HepG2 (cell line): Measurements from ENCODE around the gene MYH10.

ENCODE experiments used
- FOSL1 ChIP-seq: sonication (generic); formaldehyde crosslinking; IDR thresholded peaks from 2 replicates; pipeline ENCODE4 v1.9.0; 2021; ENCODE audit warnings: missing genetic modification reagents, borderline replicate concordance
- KLF12 ChIP-seq: sonication (generic); formaldehyde crosslinking; IDR thresholded peaks from 2 replicates; pipeline ENCODE4 v1.4.0; 2020; ENCODE audit warnings: missing genetic modification reagents, borderline replicate concordance
- PCBP2 ChIP-seq: fragments of 200-400 bp; formaldehyde crosslinking; optimal IDR thresholded peaks from 2 replicates; pipeline ENCODE3; 2018; ENCODE audit warnings: low read length, low read depth; ENCODE audit not compliant: poor library complexity, severe bottlenecking
- POLR2A ChIP-seq, 2 experiments: IDR thresholded peaks; 2 replicates each; pipeline ENCODE4 v1.6.1; 2011; ENCODE audit warnings: low read depth in 2 of 2, low read length in 2 of 2, mild to moderate bottlenecking in 1 of 2, moderate library complexity in 1 of 2; ENCODE audit not compliant: insufficient read depth in 1 of 2
- ZC3H13 ChIP-seq: sonication (generic); formaldehyde crosslinking; IDR thresholded peaks from 2 replicates; pipeline ENCODE4 v1.8.1; 2023; ENCODE audit warnings: mild to moderate bottlenecking, missing genetic modification reagents, moderate library complexity
- ZFP36 ChIP-seq: fragments of 150-350 bp; IDR thresholded peaks from 2 replicates; pipeline ENCODE4 v1.6.1; 2018; ENCODE audit warnings: borderline replicate concordance, low read length, low read depth; ENCODE audit not compliant: partially characterized antibody
- TF ChIP-seq, protein P1 (sequence below): sonication (generic); formaldehyde crosslinking; IDR thresholded peaks from 2 replicates; pipeline ENCODE4 v1.9.0; 2021; ENCODE audit warnings: mild to moderate bottlenecking, missing genetic modification reagents

DNA sequence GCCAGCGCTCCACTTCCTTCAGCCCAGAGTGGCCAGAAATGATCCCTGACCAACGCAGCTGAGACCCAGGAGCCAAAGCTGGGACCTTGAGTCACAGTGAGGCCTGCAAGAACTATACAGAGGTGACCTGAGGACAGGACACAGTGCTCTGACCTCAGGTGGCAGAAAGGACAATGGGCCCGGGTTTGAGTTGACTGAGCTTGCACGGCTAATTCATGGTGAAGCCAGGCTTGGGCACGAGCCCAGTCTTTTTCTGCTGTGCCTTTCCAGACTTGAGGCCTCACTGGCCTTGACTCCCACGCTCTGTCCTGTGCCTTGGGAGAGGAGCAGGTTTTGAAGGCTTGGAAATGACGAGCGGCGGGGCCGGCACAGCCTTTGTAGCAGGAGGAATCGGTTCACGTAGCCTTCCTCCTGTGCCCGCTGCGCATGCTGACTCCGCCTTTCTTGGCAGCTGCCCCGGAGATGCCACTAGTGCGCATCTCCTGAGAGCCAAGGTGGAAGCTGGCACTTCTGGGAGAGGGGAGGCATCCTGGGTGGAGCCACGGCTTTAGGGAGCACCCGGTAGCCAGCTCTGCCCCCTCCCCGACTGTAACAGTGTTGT lies 160.0 kb downstream of the MYH10 start:
- TF ChIP-seq, protein P1, sequence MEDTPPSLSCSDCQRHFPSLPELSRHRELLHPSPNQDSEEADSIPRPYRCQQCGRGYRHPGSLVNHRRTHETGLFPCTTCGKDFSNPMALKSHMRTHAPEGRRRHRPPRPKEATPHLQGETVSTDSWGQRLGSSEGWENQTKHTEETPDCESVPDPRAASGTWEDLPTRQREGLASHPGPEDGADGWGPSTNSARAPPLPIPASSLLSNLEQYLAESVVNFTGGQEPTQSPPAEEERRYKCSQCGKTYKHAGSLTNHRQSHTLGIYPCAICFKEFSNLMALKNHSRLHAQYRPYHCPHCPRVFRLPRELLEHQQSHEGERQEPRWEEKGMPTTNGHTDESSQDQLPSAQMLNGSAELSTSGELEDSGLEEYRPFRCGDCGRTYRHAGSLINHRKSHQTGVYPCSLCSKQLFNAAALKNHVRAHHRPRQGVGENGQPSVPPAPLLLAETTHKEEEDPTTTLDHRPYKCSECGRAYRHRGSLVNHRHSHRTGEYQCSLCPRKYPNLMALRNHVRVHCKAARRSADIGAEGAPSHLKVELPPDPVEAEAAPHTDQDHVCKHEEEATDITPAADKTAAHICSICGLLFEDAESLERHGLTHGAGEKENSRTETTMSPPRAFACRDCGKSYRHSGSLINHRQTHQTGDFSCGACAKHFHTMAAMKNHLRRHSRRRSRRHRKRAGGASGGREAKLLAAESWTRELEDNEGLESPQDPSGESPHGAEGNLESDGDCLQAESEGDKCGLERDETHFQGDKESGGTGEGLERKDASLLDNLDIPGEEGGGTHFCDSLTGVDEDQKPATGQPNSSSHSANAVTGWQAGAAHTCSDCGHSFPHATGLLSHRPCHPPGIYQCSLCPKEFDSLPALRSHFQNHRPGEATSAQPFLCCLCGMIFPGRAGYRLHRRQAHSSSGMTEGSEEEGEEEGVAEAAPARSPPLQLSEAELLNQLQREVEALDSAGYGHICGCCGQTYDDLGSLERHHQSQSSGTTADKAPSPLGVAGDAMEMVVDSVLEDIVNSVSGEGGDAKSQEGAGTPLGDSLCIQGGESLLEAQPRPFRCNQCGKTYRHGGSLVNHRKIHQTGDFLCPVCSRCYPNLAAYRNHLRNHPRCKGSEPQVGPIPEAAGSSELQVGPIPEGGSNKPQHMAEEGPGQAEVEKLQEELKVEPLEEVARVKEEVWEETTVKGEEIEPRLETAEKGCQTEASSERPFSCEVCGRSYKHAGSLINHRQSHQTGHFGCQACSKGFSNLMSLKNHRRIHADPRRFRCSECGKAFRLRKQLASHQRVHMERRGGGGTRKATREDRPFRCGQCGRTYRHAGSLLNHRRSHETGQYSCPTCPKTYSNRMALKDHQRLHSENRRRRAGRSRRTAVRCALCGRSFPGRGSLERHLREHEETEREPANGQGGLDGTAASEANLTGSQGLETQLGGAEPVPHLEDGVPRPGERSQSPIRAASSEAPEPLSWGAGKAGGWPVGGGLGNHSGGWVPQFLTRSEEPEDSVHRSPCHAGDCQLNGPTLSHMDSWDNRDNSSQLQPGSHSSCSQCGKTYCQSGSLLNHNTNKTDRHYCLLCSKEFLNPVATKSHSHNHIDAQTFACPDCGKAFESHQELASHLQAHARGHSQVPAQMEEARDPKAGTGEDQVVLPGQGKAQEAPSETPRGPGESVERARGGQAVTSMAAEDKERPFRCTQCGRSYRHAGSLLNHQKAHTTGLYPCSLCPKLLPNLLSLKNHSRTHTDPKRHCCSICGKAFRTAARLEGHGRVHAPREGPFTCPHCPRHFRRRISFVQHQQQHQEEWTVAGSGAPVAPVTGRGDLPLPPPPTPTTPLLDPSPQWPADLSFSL (CRISPR knock-in tag) = no peak
- no peak for TF ChIP-seq KLF12 (CRISPR knock-in tag)
- no peak for TF ChIP-seq FOSL1 (CRISPR knock-in tag)
- no peak for TF ChIP-seq ZC3H13 (CRISPR knock-in tag)
- TF ChIP-seq POLR2A (IDR thresholded peaks at IDR 0.05; ENCODE audit: insufficient read depth in 1 of 2, low read depth in 2 of 2, low read length in 2 of 2) = no peak
- no peak for TF ChIP-seq PCBP2
- TF ChIP-seq ZFP36 = no peak
